IPS DF 19.7 (cell line): ENCODE measurements around the gene ERP29.
"Not testable (repeated sequence)": the region's sequence is repeated elsewhere in the genome, so short reads cannot be mapped to it uniquely, and the experiment has no call there.

Experiments
- DNase-seq: peaks from one replicate; pipeline ENCODE4 v3.0.0-alpha.2; 2013; ENCODE audit warnings: low read depth, low spot score

ERP29 gene

GRCh38 chr12:112035219-112035785, 22.1 kb downstream of the ERP29 start:
- no peak for DNase-seq

- not testable (repeated sequence) for DNase-seq
Observed at GRCh38 chr12:112036614-112037013, 23.4 kb downstream of the ERP29 start.

GRCh38 chr12:112046003-112046402, 32.8 kb downstream of the ERP29 start:
- DNase-seq, result no peak

- no peak for DNase-seq
Observed at GRCh38 chr12:112049351-112049750, 36.1 kb downstream of the ERP29 start.

GRCh38 chr12:112061137-112061536, 47.9 kb downstream of the ERP29 start:
- no peak for DNase-seq

- no peak for DNase-seq
Observed at GRCh38 chr12:112063273-112063672, 50.0 kb downstream of the ERP29 start.

- no peak for DNase-seq
Observed at GRCh38 chr12:112066566-112066965, 53.3 kb downstream of the ERP29 start.
